Measurements from ENCODE around the gene PER2.

GRCh38 chr2:238274152-238274865, 14.1 kb downstream of the PER2 start:
- TF ChIP-seq ETV6 (conservative IDR thresholded peaks at IDR 0.05 in 1 of 2, IDR thresholded peaks at IDR 0.05 in 1 of 2; ENCODE audit: borderline replicate concordance in 1 of 2, low read depth in 1 of 2), result no peak
- no peak for TF ChIP-seq CTCF (IDR thresholded peaks at IDR 0.05 in 2 of 3, conservative IDR thresholded peaks at IDR 0.05 in 1 of 3; ENCODE audit: control insufficient read depth in 2 of 3, extremely low read depth in 1 of 3, insufficient read depth in 1 of 3, low read depth in 3 of 3, low read length in 3 of 3)
- TF ChIP-seq ATF7 (IDR thresholded peaks at IDR 0.05; ENCODE audit: low read depth), result no peak
- TF ChIP-seq SMC3 (IDR thresholded peaks at IDR 0.05; ENCODE audit: borderline replicate concordance, low read length), result no peak
- no peak for TF ChIP-seq REST (IDR thresholded peaks at IDR 0.05; ENCODE audit: low read depth, low read length)
- TF ChIP-seq GABPA (IDR thresholded peaks at IDR 0.05; ENCODE audit: low read depth), result no peak
- TF ChIP-seq POLR2A (IDR thresholded peaks at IDR 0.05; ENCODE audit: low read depth, low read length), result no peak
- no peak for TF ChIP-seq RELB (IDR thresholded peaks at IDR 0.05; ENCODE audit: low read depth)
- no peak for TF ChIP-seq ZNF274 (IDR thresholded peaks at IDR 0.05; ENCODE audit: insufficient read depth, insufficient read length)

All from GM12878 (cell line).